Measurements from ENCODE around the gene KCTD16.

KCTD16 gene

GRCh38 chr5:144289277-144289676 lies 118.6 kb downstream of the KCTD16 start:
- DNase-seq (ENCODE audit: low read depth) = no peak

- no peak for DNase-seq (ENCODE audit: low read depth)
Observed at GRCh38 chr5:144292029-144292428, 121.4 kb downstream of the KCTD16 start.

- DNase-seq (ENCODE audit: low read depth) = no peak
Observed at GRCh38 chr5:144295284-144295683, 124.6 kb downstream of the KCTD16 start.

GRCh38 chr5:144297081-144297480 lies 126.4 kb downstream of the KCTD16 start:
- DNase-seq (ENCODE audit: low read depth) = no peak

GRCh38 chr5:144298658-144299057 lies 128.0 kb downstream of the KCTD16 start:
- DNase-seq (ENCODE audit: low read depth) = no peak

GRCh38 chr5:144304688-144305087 lies 134.0 kb downstream of the KCTD16 start:
- DNase-seq (ENCODE audit: low read depth) = no peak

- no peak for DNase-seq (ENCODE audit: low read depth)
Observed at GRCh38 chr5:144307736-144308135, 137.1 kb downstream of the KCTD16 start.

- no peak for DNase-seq (ENCODE audit: low read depth)
Observed at GRCh38 chr5:144308174-144308573, 137.5 kb downstream of the KCTD16 start.

GRCh38 chr5:144308906-144309670 lies 138.4 kb downstream of the KCTD16 start:
- DNase-seq (ENCODE audit: low read depth) = no peak

- DNase-seq (ENCODE audit: low read depth) = no peak
Observed at GRCh38 chr5:144310621-144311020, 139.9 kb downstream of the KCTD16 start.

GRCh38 chr5:144313147-144313726 lies 142.6 kb downstream of the KCTD16 start:
- DNase-seq (ENCODE audit: low read depth) = no peak

- no peak for DNase-seq (ENCODE audit: low read depth)
Observed at GRCh38 chr5:144315026-144315425, 144.4 kb downstream of the KCTD16 start.

GRCh38 chr5:144315994-144316634 lies 145.4 kb downstream of the KCTD16 start:
- DNase-seq (ENCODE audit: low read depth) = no peak

GRCh38 chr5:144318011-144318410 lies 147.3 kb downstream of the KCTD16 start:
- DNase-seq (ENCODE audit: low read depth) = no peak

- DNase-seq (ENCODE audit: low read depth) = no peak
Observed at GRCh38 chr5:144318460-144318859, 147.8 kb downstream of the KCTD16 start.

GRCh38 chr5:144323181-144323580 lies 152.5 kb downstream of the KCTD16 start:
- DNase-seq (ENCODE audit: low read depth) = no peak

- no peak for DNase-seq (ENCODE audit: low read depth)
Observed at GRCh38 chr5:144325532-144325931, 154.9 kb downstream of the KCTD16 start.

GRCh38 chr5:144328494-144328893 lies 157.8 kb downstream of the KCTD16 start:
- DNase-seq (ENCODE audit: low read depth) = no peak

GRCh38 chr5:144328980-144329379 lies 158.3 kb downstream of the KCTD16 start:
- DNase-seq (ENCODE audit: low read depth) = no peak

GRCh38 chr5:144329681-144330080 lies 159.0 kb downstream of the KCTD16 start:
- no peak for DNase-seq (ENCODE audit: low read depth)

- no peak for DNase-seq (ENCODE audit: low read depth)
Observed at GRCh38 chr5:144331361-144331760, 160.7 kb downstream of the KCTD16 start.

GRCh38 chr5:144332265-144332664 lies 161.6 kb downstream of the KCTD16 start:
- DNase-seq (ENCODE audit: low read depth) = no peak

- DNase-seq (ENCODE audit: low read depth) = no peak
Observed at GRCh38 chr5:144333336-144333920, 162.8 kb downstream of the KCTD16 start.
